ENCODE data around the gene ZNF277.
"Not testable (repeated sequence)": the region's sequence is repeated elsewhere in the genome, so short reads cannot be mapped to it uniquely, and the experiment has no call there.

Gene ZNF277

DNA sequence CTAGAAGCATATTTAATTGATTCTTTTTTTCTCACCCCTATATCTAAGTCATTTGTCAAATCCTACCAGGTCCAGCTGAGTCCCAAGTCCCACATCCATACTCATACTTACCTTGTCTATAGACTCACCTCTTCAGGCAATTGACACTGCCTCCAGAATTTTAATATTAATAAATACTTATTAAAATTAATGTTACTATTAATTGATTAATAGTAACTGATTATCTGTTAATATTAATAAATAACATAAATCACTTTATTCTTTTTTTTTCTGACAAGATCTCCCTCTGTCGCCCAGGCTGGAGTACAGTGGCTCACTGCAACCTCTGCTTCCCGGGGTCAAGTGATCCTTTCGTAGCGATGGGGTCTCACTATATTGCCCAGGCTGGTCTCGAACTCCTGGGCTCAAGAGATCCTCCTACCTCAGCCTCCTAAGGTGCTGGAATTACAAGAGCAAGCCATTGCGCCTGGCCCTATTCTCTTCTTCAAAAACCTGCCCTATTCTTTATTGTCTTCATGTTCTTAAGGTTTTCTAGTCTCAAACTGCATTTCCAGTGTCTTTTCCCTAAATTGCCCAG, 94.4 kb downstream of the ZNF277 start:
- no peak overlapping the region for H3K27ac ChIP-seq (ENCODE audit: insufficient read depth in 1 of 2, low read depth in 1 of 2, low read length in 2 of 2, poor library complexity in 1 of 2, severe bottlenecking in 2 of 2)
- POLR2A ChIA-PET = interaction anchor here (0.6 kb wide), 1 partner anchor 434 kb away, joined by 3 read pairs; no protein-coding TSS in a partner anchor
- no peaks in the 10 kb centered on the region for H3K9me3 ChIP-seq (ENCODE audit: control extremely low read depth in 1 of 5, control insufficient read depth in 4 of 5, insufficient read depth in 2 of 5, low read depth in 1 of 5, low read length in 4 of 5)
- H3K4me3 ChIP-seq (ENCODE audit: control insufficient read depth in 1 of 7, extremely low read depth in 1 of 7, insufficient read depth in 4 of 7, low read depth in 2 of 7, low read length in 6 of 7) = no peak overlapping the region
- H3K36me3 ChIP-seq (ENCODE audit: control insufficient read depth in 4 of 4, insufficient read depth in 4 of 4, low read length in 3 of 4) = peaks cover 2 to 7% (median 5%) of the 10 kb centered on the region in 4 experiments
- CTCF ChIA-PET = interaction anchor here (1.0 kb wide), 1 partner anchor 27 kb away, joined by 3 read pairs; no protein-coding TSS in a partner anchor
- peaks cover 0 to 7% (median 0%) of the 10 kb centered on the region in 4 experiments for H3K4me1 ChIP-seq (ENCODE audit: control extremely low read depth in 1 of 4, control insufficient read depth in 4 of 4, insufficient read depth in 4 of 4, low read length in 3 of 4)
- 98% methylated on average over 6 of the region's 6 CpGs for WGBS (ENCODE audit: insufficient coverage)
- no peak for DNase-seq
- no peaks in the 10 kb centered on the region for H3K27me3 ChIP-seq (replicated peaks in 2 of 5; ENCODE audit: control insufficient read depth in 4 of 5, insufficient read depth in 5 of 5, low read length in 4 of 5)

DNA sequence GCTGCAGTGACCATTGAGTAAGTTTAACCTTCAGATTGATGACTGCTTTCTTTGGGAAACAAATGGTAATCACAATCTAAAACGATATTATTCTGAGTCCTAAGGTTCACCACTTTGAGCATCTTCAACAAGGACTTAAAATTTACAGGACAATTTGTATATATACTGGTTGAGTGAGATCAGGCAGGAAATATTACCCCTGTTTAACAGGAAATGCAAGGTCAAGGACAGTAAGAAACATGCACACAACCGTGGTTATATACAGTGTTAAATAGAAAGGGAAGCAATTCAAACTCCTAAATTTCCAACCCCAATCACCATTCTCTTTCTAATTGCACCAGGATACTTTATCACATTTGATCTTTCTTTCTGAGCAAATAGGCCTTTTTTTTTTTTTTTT, 96.1 kb downstream of the ZNF277 start:
- peaks cover 0 to 7% (median 0%) of the 10 kb centered on the region in 4 experiments for H3K4me1 ChIP-seq (ENCODE audit: control extremely low read depth in 1 of 4, control insufficient read depth in 4 of 4, insufficient read depth in 4 of 4, low read length in 3 of 4)
- no peak overlapping the region for H3K27ac ChIP-seq (ENCODE audit: insufficient read depth in 1 of 2, low read depth in 1 of 2, low read length in 2 of 2, poor library complexity in 1 of 2, severe bottlenecking in 2 of 2)
- H3K27me3 ChIP-seq (replicated peaks in 2 of 5; ENCODE audit: control insufficient read depth in 4 of 5, insufficient read depth in 5 of 5, low read length in 4 of 5) = no peaks in the 10 kb centered on the region
- no peaks in the 10 kb centered on the region for H3K9me3 ChIP-seq (ENCODE audit: control extremely low read depth in 1 of 5, control insufficient read depth in 4 of 5, insufficient read depth in 2 of 5, low read depth in 1 of 5, low read length in 4 of 5)
- H3K36me3 ChIP-seq (ENCODE audit: control insufficient read depth in 4 of 4, insufficient read depth in 4 of 4, low read length in 3 of 4) = peaks cover 2 to 7% (median 5%) of the 10 kb centered on the region in 4 experiments
- WGBS (ENCODE audit: insufficient coverage) = no CpG with 5 or more reads among the region's 2 CpGs
- POLR2A ChIA-PET = no interaction called here
- DNase-seq = no peak
- no peak overlapping the region for H3K4me3 ChIP-seq (ENCODE audit: control insufficient read depth in 1 of 7, extremely low read depth in 1 of 7, insufficient read depth in 4 of 7, low read depth in 2 of 7, low read length in 6 of 7)
- CTCF ChIA-PET = interaction anchor here (0.6 kb wide), 1 partner anchor 550 kb away, joined by 3 read pairs; no protein-coding TSS in a partner anchor

DNA sequence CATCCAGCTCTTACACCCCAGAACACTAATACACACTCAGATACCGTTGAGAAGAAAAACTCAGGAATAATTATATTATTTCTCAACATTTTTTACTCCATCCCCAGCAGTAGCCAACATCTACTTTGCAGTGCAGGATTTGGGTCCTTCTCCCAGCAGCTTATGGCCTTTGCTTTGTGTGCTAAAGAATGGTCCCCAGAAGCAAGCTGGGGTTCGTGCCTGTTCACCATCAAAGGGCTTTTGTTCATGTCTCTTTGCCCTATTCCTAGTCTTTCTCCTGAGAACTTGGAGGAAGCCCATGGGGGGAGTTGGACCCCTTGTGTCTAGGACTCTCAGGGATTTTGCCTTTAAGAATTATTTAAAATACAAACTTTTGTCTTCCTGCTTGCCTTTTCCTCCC, 100.4 kb downstream of the ZNF277 start:
- ChIA-PET CTCF (no interaction called here), POLR2A (no interaction called here)
- DNase-seq = no peak
- H3K9me3 ChIP-seq (ENCODE audit: control extremely low read depth in 1 of 5, control insufficient read depth in 4 of 5, insufficient read depth in 2 of 5, low read depth in 1 of 5, low read length in 4 of 5) = peaks cover 0 to 12% (median 5%) of the 10 kb centered on the region in 5 experiments
- H3K36me3 ChIP-seq (ENCODE audit: control insufficient read depth in 4 of 4, insufficient read depth in 4 of 4, low read length in 3 of 4) = peaks cover 6 to 18% (median 10%) of the 10 kb centered on the region in 4 experiments
- H3K27ac ChIP-seq (ENCODE audit: insufficient read depth in 1 of 2, low read depth in 1 of 2, low read length in 2 of 2, poor library complexity in 1 of 2, severe bottlenecking in 2 of 2) = no peak overlapping the region
- 100% methylated on average over 1 of the region's 2 CpGs for whole genome bisulfite sequencing (ENCODE audit: insufficient coverage)
- no peak overlapping the region for H3K4me3 ChIP-seq (ENCODE audit: control insufficient read depth in 1 of 7, extremely low read depth in 1 of 7, insufficient read depth in 4 of 7, low read depth in 2 of 7, low read length in 6 of 7)
- H3K27me3 ChIP-seq (replicated peaks in 2 of 5; ENCODE audit: control insufficient read depth in 4 of 5, insufficient read depth in 5 of 5, low read length in 4 of 5) = no peaks in the 10 kb centered on the region
- peaks cover 0 to 7% (median 0%) of the 10 kb centered on the region in 4 experiments for H3K4me1 ChIP-seq (ENCODE audit: control extremely low read depth in 1 of 4, control insufficient read depth in 4 of 4, insufficient read depth in 4 of 4, low read length in 3 of 4)

DNA sequence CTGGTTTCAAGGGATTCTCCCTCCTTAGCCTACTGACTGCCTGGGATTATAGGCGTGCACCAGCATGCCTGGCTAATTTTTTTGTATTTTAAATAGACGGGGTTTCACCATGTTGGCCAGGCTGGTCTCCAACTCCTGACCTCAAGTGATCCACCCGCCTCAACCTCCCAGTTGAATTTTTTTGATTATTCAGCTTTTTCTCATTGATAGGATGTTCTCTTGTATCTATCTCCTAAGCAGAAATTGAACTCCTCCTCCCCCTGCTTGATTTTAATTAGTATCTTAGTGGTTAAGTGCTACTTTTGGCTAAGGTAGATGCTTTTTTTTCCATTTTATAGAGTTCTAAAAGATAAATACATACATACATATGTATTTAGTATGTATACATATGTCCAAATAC, 101.0 kb downstream of the ZNF277 start:
- ChIA-PET POLR2A (no interaction called here), CTCF (no interaction called here)
- WGBS (ENCODE audit: insufficient coverage) = 80% methylated on average over 1 of the region's 3 CpGs
- no peaks in the 10 kb centered on the region for H3K27me3 ChIP-seq (replicated peaks in 2 of 5; ENCODE audit: control insufficient read depth in 4 of 5, insufficient read depth in 5 of 5, low read length in 4 of 5)
- no peak overlapping the region for H3K27ac ChIP-seq (ENCODE audit: insufficient read depth in 1 of 2, low read depth in 1 of 2, low read length in 2 of 2, poor library complexity in 1 of 2, severe bottlenecking in 2 of 2)
- H3K4me3 ChIP-seq (ENCODE audit: control insufficient read depth in 1 of 7, extremely low read depth in 1 of 7, insufficient read depth in 4 of 7, low read depth in 2 of 7, low read length in 6 of 7) = no peak overlapping the region
- H3K9me3 ChIP-seq (ENCODE audit: control extremely low read depth in 1 of 5, control insufficient read depth in 4 of 5, insufficient read depth in 2 of 5, low read depth in 1 of 5, low read length in 4 of 5) = peaks cover 0 to 12% (median 5%) of the 10 kb centered on the region in 5 experiments
- H3K4me1 ChIP-seq (ENCODE audit: control extremely low read depth in 1 of 4, control insufficient read depth in 4 of 4, insufficient read depth in 4 of 4, low read length in 3 of 4) = peaks cover 0 to 5% (median 0%) of the 10 kb centered on the region in 4 experiments
- peaks cover 6 to 18% (median 10%) of the 10 kb centered on the region in 4 experiments for H3K36me3 ChIP-seq (ENCODE audit: control insufficient read depth in 4 of 4, insufficient read depth in 4 of 4, low read length in 3 of 4)
- no peak for DNase-seq

DNA sequence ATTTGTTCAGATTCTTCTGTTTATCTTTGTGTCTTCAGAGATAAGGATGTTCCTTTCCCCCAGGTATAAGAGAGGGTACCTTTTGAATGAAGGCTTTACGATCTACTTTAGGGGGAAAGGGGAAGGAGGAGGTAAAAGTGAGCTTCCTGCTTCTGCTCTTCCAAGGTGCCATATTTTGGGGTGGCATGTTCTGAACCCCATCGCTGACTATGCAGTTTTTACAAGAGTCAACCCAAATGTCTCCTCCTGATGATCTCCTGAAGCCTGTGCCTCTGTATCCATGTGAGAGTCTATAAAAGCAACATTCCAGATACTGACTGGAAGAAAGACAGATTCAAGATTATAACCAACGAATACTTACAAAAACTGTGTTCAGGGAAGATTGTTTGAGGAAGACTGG, 102.5 kb downstream of the ZNF277 start:
- ChIA-PET CTCF (no interaction called here), POLR2A (no interaction called here)
- no peak overlapping the region for H3K4me3 ChIP-seq (ENCODE audit: control insufficient read depth in 1 of 7, extremely low read depth in 1 of 7, insufficient read depth in 4 of 7, low read depth in 2 of 7, low read length in 6 of 7)
- no peaks in the 10 kb centered on the region for H3K4me1 ChIP-seq (ENCODE audit: control extremely low read depth in 1 of 4, control insufficient read depth in 4 of 4, insufficient read depth in 4 of 4, low read length in 3 of 4)
- H3K27me3 ChIP-seq (replicated peaks in 2 of 5; ENCODE audit: control insufficient read depth in 4 of 5, insufficient read depth in 5 of 5, low read length in 4 of 5) = no peaks in the 10 kb centered on the region
- H3K27ac ChIP-seq (ENCODE audit: insufficient read depth in 1 of 2, low read depth in 1 of 2, low read length in 2 of 2, poor library complexity in 1 of 2, severe bottlenecking in 2 of 2) = no peak overlapping the region
- no peak for DNase-seq
- peaks cover 6 to 18% (median 10%) of the 10 kb centered on the region in 4 experiments for H3K36me3 ChIP-seq (ENCODE audit: control insufficient read depth in 4 of 4, insufficient read depth in 4 of 4, low read length in 3 of 4)
- 100% methylated on average over 2 of the region's 3 CpGs for WGBS (ENCODE audit: insufficient coverage)
- H3K9me3 ChIP-seq (ENCODE audit: control extremely low read depth in 1 of 5, control insufficient read depth in 4 of 5, insufficient read depth in 2 of 5, low read depth in 1 of 5, low read length in 4 of 5) = peaks cover 0 to 12% (median 5%) of the 10 kb centered on the region in 5 experiments

DNA sequence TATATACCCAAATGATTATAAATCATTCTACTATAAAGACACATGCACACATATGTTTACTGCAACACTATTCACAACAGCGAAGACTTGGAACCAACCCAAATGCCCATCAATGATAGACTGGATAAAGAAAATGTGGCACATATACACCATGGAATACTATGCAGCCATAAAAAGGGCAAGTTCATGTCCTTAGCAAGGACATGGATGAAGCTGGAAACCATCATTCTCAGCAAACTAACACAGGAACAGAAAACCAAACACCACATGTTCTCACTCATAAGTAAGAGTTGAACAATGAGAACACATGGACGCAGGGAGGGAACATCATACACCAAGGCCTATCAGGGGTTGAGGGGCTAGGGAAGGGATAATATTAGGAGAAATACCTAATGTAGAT, 110.3 kb downstream of the ZNF277 start:
- peaks cover 0 to 26% (median 6%) of the 10 kb centered on the region in 4 experiments for H3K36me3 ChIP-seq (ENCODE audit: control insufficient read depth in 4 of 4, insufficient read depth in 4 of 4, low read length in 3 of 4)
- H3K9me3 ChIP-seq (ENCODE audit: control extremely low read depth in 1 of 5, control insufficient read depth in 4 of 5, insufficient read depth in 2 of 5, low read depth in 1 of 5, low read length in 4 of 5); H3K27me3 ChIP-seq (replicated peaks in 2 of 5; ENCODE audit: control insufficient read depth in 4 of 5, insufficient read depth in 5 of 5, low read length in 4 of 5); CTCF ChIA-PET; H3K4me3 ChIP-seq (ENCODE audit: control insufficient read depth in 1 of 7, extremely low read depth in 1 of 7, insufficient read depth in 4 of 7, low read depth in 2 of 7, low read length in 6 of 7); POLR2A ChIA-PET; DNase-seq; H3K4me1 ChIP-seq (ENCODE audit: control extremely low read depth in 1 of 4, control insufficient read depth in 4 of 4, insufficient read depth in 4 of 4, low read length in 3 of 4); H3K27ac ChIP-seq (ENCODE audit: insufficient read depth in 1 of 2, low read depth in 1 of 2, low read length in 2 of 2, poor library complexity in 1 of 2, severe bottlenecking in 2 of 2): not testable (repeated sequence)
- WGBS (ENCODE audit: insufficient coverage) = no CpG with 5 or more reads among the region's 2 CpGs

DNA sequence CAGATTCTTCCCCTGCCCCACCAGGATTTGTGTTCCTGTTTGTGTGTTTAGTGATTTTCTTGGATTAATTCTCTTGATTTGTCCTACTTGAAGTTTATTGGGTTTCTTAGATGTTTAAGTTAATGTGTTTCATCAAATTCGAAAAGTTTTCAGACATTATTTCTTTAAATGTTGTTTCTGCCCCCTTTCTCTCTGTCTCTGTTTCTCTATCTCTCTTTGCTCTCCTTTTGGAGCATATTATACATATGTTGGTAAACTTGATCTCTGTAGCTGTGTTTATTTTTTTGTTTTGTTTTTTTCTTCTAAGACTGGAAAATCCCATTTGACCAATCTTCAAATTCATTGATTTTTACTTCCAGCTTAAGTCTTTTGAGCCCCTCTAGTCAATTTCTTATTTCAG, 115.6 kb downstream of the ZNF277 start:
- ChIA-PET CTCF (no interaction called here), POLR2A (no interaction called here)
- H3K36me3 ChIP-seq (ENCODE audit: control insufficient read depth in 4 of 4, insufficient read depth in 4 of 4, low read length in 3 of 4) = peaks cover 2 to 54% (median 21%) of the 10 kb centered on the region in 4 experiments
- WGBS (ENCODE audit: insufficient coverage) = no CpG with 5 or more reads among the region's 1 CpG
- H3K27ac ChIP-seq (ENCODE audit: insufficient read depth in 1 of 2, low read depth in 1 of 2, low read length in 2 of 2, poor library complexity in 1 of 2, severe bottlenecking in 2 of 2) = no peak overlapping the region
- DNase-seq = no peak
- H3K9me3 ChIP-seq (ENCODE audit: control extremely low read depth in 1 of 5, control insufficient read depth in 4 of 5, insufficient read depth in 2 of 5, low read depth in 1 of 5, low read length in 4 of 5) = peaks cover 0 to 12% (median 3%) of the 10 kb centered on the region in 5 experiments
- no peaks in the 10 kb centered on the region for H3K27me3 ChIP-seq (replicated peaks in 2 of 5; ENCODE audit: control insufficient read depth in 4 of 5, insufficient read depth in 5 of 5, low read length in 4 of 5)
- H3K4me1 ChIP-seq (ENCODE audit: control extremely low read depth in 1 of 4, control insufficient read depth in 4 of 4, insufficient read depth in 4 of 4, low read length in 3 of 4) = no peaks in the 10 kb centered on the region
- H3K4me3 ChIP-seq (ENCODE audit: control insufficient read depth in 1 of 7, extremely low read depth in 1 of 7, insufficient read depth in 4 of 7, low read depth in 2 of 7, low read length in 6 of 7) = no peak overlapping the region

Data from common myeloid progenitor, CD34-positive (primary cell).